ENCODE measurements around the gene C2CD4B. TPM values are rescaled to one million over a fixed set of nuclear protein-coding genes. Genes with fewer than 3 reads are reported as not detected.

The C2CD4B gene
- total RNA-seq, 1 experiment from 2014 or later, result not detected

- Histone ChIP-seq H3K27me3 (ENCODE audit: low read length) (peaks cover 55% of the 10 kb centered on the region), H3K9me3 (ENCODE audit: low read length) (no peaks in the 10 kb centered on the region), H3K4me1 (ENCODE audit: insufficient read depth, low read length) (no peaks in the 10 kb centered on the region), H3K36me3 (ENCODE audit: low read depth, low read length) (no peaks in the 10 kb centered on the region), H3K4me3 (ENCODE audit: low read length) (no peak overlapping the region), H3K4me2 (ENCODE audit: low read length) (no peak overlapping the region), H4K20me1 (ENCODE audit: low read length) (no peaks in the 10 kb centered on the region), H2AFZ (ENCODE audit: low read length) (no peak overlapping the region), H3F3A (ENCODE audit: low read length, unreplicated experiment) (no peaks in the 10 kb centered on the region), H3K27ac (ENCODE audit: low read length) (no peak overlapping the region), H3K79me2 (ENCODE audit: low read length) (no peaks in the 10 kb centered on the region), H3K9ac (ENCODE audit: low read length) (no peak overlapping the region), H3K9me2 (replicated peaks; ENCODE audit: low read length) (no peaks in the 10 kb centered on the region)
- BruUV-seq (replicated peaks), result no TSS peak
- ATAC-seq (no peak), DNase-seq (no peak)
- intact Hi-C loops (cut with micrococcal nuclease), result no loop called here
- TF ChIP-seq EZH2 (IDR thresholded peaks at IDR 0.05; ENCODE audit: low read length, unreplicated experiment) (no peak), EZH2phosphoT487 (IDR thresholded peaks at IDR 0.05; ENCODE audit: borderline replicate concordance, low read length) (no peak), CTCF (conservative IDR thresholded peaks at IDR 0.05; ENCODE audit: low read depth, low read length) (no peak)
- ChIA-PET POLR2A (ENCODE audit: unreplicated experiment) (no interaction called here), CTCF (no interaction called here)
Measured at GRCh38 chr15:62190274-62190673, 25.2 kb upstream of the C2CD4B start.

- Histone ChIP-seq H3K4me3 (ENCODE audit: low read length) (no peak overlapping the region), H3K4me1 (ENCODE audit: insufficient read depth, low read length) (no peaks in the 10 kb centered on the region), H3F3A (ENCODE audit: low read length, unreplicated experiment) (no peaks in the 10 kb centered on the region), H4K20me1 (ENCODE audit: low read length) (no peaks in the 10 kb centered on the region), H3K27me3 (ENCODE audit: low read length) (peaks cover 41% of the 10 kb centered on the region), H3K36me3 (ENCODE audit: low read depth, low read length) (no peaks in the 10 kb centered on the region), H3K9me2 (replicated peaks; ENCODE audit: low read length) (no peaks in the 10 kb centered on the region), H2AFZ (ENCODE audit: low read length) (no peak overlapping the region), H3K79me2 (ENCODE audit: low read length) (no peaks in the 10 kb centered on the region), H3K27ac (ENCODE audit: low read length) (no peak overlapping the region), H3K9ac (ENCODE audit: low read length) (no peak overlapping the region), H3K9me3 (ENCODE audit: low read length) (no peaks in the 10 kb centered on the region), H3K4me2 (ENCODE audit: low read length) (no peak overlapping the region)
- CTCF ChIA-PET, result no interaction called here
- DNase-seq (no peak), ATAC-seq (no peak)
- TF ChIP-seq CTCF (conservative IDR thresholded peaks at IDR 0.05; ENCODE audit: low read depth, low read length) (no peak), EZH2phosphoT487 (IDR thresholded peaks at IDR 0.05; ENCODE audit: borderline replicate concordance, low read length) (no peak), EZH2 (IDR thresholded peaks at IDR 0.05; ENCODE audit: low read length, unreplicated experiment) (no peak)
- intact Hi-C loops (cut with micrococcal nuclease), result no loop called here
- no TSS peak for BruUV-seq (replicated peaks)
- POLR2A ChIA-PET (ENCODE audit: unreplicated experiment), result no interaction called here
Measured at GRCh38 chr15:62188744-62189143, 23.7 kb upstream of the C2CD4B start.

- Histone ChIP-seq H3K4me2 (ENCODE audit: low read length) (no peak overlapping the region), H3F3A (ENCODE audit: low read length, unreplicated experiment) (no peaks in the 10 kb centered on the region), H3K79me2 (ENCODE audit: low read length) (no peaks in the 10 kb centered on the region), H3K4me1 (ENCODE audit: insufficient read depth, low read length) (no peaks in the 10 kb centered on the region), H3K36me3 (ENCODE audit: low read depth, low read length) (no peaks in the 10 kb centered on the region), H3K27me3 (ENCODE audit: low read length) (peaks cover 32% of the 10 kb centered on the region), H3K9me2 (replicated peaks; ENCODE audit: low read length) (no peaks in the 10 kb centered on the region), H2AFZ (ENCODE audit: low read length) (no peak overlapping the region), H3K9ac (ENCODE audit: low read length) (no peak overlapping the region), H4K20me1 (ENCODE audit: low read length) (no peaks in the 10 kb centered on the region), H3K27ac (ENCODE audit: low read length) (no peak overlapping the region), H3K9me3 (ENCODE audit: low read length) (no peaks in the 10 kb centered on the region), H3K4me3 (ENCODE audit: low read length) (no peak overlapping the region)
- POLR2A ChIA-PET (ENCODE audit: unreplicated experiment), result no interaction called here
- DNase-seq, result no peak
- no TSS peak for BruUV-seq (replicated peaks)
- intact Hi-C loops (cut with micrococcal nuclease), result no loop called here
- TF ChIP-seq EZH2 (IDR thresholded peaks at IDR 0.05; ENCODE audit: low read length, unreplicated experiment) (no peak), EZH2phosphoT487 (IDR thresholded peaks at IDR 0.05; ENCODE audit: borderline replicate concordance, low read length) (no peak), CTCF (conservative IDR thresholded peaks at IDR 0.05; ENCODE audit: low read depth, low read length) (no peak)
- no peak for ATAC-seq
- CTCF ChIA-PET, result no interaction called here
Measured at GRCh38 chr15:62187910-62188309, 22.8 kb upstream of the C2CD4B start.

All from PC-3 (cell line).